ENCODE measurements around the gene DOCK11.

The DOCK11 gene

DNA sequence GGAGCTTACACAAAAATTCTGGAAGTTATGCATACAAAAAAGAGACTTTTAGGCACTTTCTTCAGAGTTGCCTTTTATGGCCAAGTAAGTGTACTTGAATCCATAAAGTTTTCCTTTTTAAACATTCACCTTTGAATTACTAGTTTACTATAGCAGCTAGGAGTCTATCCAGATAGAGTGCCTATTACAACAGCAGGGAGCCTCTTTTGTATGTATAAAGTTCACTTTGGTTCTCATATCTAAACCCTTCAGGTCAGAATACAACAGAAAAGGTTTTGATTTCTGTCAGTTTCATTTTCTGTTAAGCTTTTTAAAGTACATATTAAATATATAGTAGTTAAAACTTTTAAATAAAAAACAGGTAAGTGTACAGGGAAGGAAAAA is 180.3 kb downstream of the DOCK11 start:
- H3K4me1 ChIP-seq (ENCODE audit: control extremely low read depth in 1 of 4, control insufficient read depth in 4 of 4, insufficient read depth in 4 of 4, low read length in 3 of 4): no peaks in the 10 kb centered on the region
- H3K36me3 ChIP-seq (ENCODE audit: control insufficient read depth in 4 of 4, insufficient read depth in 4 of 4, low read length in 3 of 4): peaks cover 0 to 45% (median 8%) of the 10 kb centered on the region in 4 experiments
- no peaks in the 10 kb centered on the region for H3K9me3 ChIP-seq (ENCODE audit: control extremely low read depth in 1 of 5, control insufficient read depth in 4 of 5, insufficient read depth in 2 of 5, low read depth in 1 of 5, low read length in 4 of 5)
- ChIA-PET CTCF (interaction anchor here (1.5 kb wide), 1 partner anchor 69 kb away, joined by 3 read pairs; no protein-coding TSS in a partner anchor), POLR2A (no interaction called here)
- DNase-seq: no peak
- no peak overlapping the region for H3K4me3 ChIP-seq (ENCODE audit: control insufficient read depth in 1 of 7, extremely low read depth in 1 of 7, insufficient read depth in 4 of 7, low read depth in 2 of 7, low read length in 6 of 7)
- H3K27ac ChIP-seq (ENCODE audit: insufficient read depth in 1 of 2, low read depth in 1 of 2, low read length in 2 of 2, poor library complexity in 1 of 2, severe bottlenecking in 2 of 2): no peak overlapping the region
- H3K27me3 ChIP-seq (replicated peaks in 2 of 5; ENCODE audit: control insufficient read depth in 4 of 5, insufficient read depth in 5 of 5, low read length in 4 of 5): no peaks in the 10 kb centered on the region

- Histone ChIP-seq H3K36me3 (ENCODE audit: control insufficient read depth in 4 of 4, insufficient read depth in 4 of 4, low read length in 3 of 4) (peaks cover 3 to 49% (median 11%) of the 10 kb centered on the region in 4 experiments), H3K9me3 (ENCODE audit: control extremely low read depth in 1 of 5, control insufficient read depth in 4 of 5, insufficient read depth in 2 of 5, low read depth in 1 of 5, low read length in 4 of 5) (no peaks in the 10 kb centered on the region), H3K4me3 (ENCODE audit: control insufficient read depth in 1 of 7, extremely low read depth in 1 of 7, insufficient read depth in 4 of 7, low read depth in 2 of 7, low read length in 6 of 7) (no peak overlapping the region), H3K4me1 (ENCODE audit: control extremely low read depth in 1 of 4, control insufficient read depth in 4 of 4, insufficient read depth in 4 of 4, low read length in 3 of 4) (no peaks in the 10 kb centered on the region), H3K27me3 (replicated peaks in 2 of 5; ENCODE audit: control insufficient read depth in 4 of 5, insufficient read depth in 5 of 5, low read length in 4 of 5) (no peaks in the 10 kb centered on the region), H3K27ac (ENCODE audit: insufficient read depth in 1 of 2, low read depth in 1 of 2, low read length in 2 of 2, poor library complexity in 1 of 2, severe bottlenecking in 2 of 2) (no peak overlapping the region)
- CTCF ChIA-PET: interaction anchor here (1.5 kb wide), 1 partner anchor 71 kb away, joined by 3 read pairs; no protein-coding TSS in a partner anchor
- DNase-seq: no peak
- WGBS (ENCODE audit: insufficient coverage): 90% methylated on average over 2 of the region's 2 CpGs
- POLR2A ChIA-PET: no interaction called here
Measured at GRCh38 chrX:118677318-118677717, 181.7 kb downstream of the DOCK11 start.

- no peak overlapping the region for H3K4me3 ChIP-seq (ENCODE audit: control insufficient read depth in 1 of 7, extremely low read depth in 1 of 7, insufficient read depth in 4 of 7, low read depth in 2 of 7, low read length in 6 of 7)
- peaks cover 3 to 42% (median 14%) of the 10 kb centered on the region in 4 experiments for H3K36me3 ChIP-seq (ENCODE audit: control insufficient read depth in 4 of 4, insufficient read depth in 4 of 4, low read length in 3 of 4)
- no CpG with 5 or more reads among the region's 1 CpG for WGBS (ENCODE audit: insufficient coverage)
- no peak overlapping the region for H3K27ac ChIP-seq (ENCODE audit: insufficient read depth in 1 of 2, low read depth in 1 of 2, low read length in 2 of 2, poor library complexity in 1 of 2, severe bottlenecking in 2 of 2)
- no peaks in the 10 kb centered on the region for H3K9me3 ChIP-seq (ENCODE audit: control extremely low read depth in 1 of 5, control insufficient read depth in 4 of 5, insufficient read depth in 2 of 5, low read depth in 1 of 5, low read length in 4 of 5)
- CTCF ChIA-PET: no interaction called here
- H3K4me1 ChIP-seq (ENCODE audit: control extremely low read depth in 1 of 4, control insufficient read depth in 4 of 4, insufficient read depth in 4 of 4, low read length in 3 of 4): no peaks in the 10 kb centered on the region
- DNase-seq: peak in 1 of 3 donors; percentile 13
- POLR2A ChIA-PET: no interaction called here
- no peaks in the 10 kb centered on the region for H3K27me3 ChIP-seq (replicated peaks in 2 of 5; ENCODE audit: control insufficient read depth in 4 of 5, insufficient read depth in 5 of 5, low read length in 4 of 5)
Measured at GRCh38 chrX:118679290-118679689, 183.7 kb downstream of the DOCK11 start.

GRCh38 chrX:118682258-118683014 is 186.8 kb downstream of the DOCK11 start:
- CTCF ChIA-PET: no interaction called here
- H3K4me1 ChIP-seq (ENCODE audit: control extremely low read depth in 1 of 4, control insufficient read depth in 4 of 4, insufficient read depth in 4 of 4, low read length in 3 of 4): no peaks in the 10 kb centered on the region
- no peaks in the 10 kb centered on the region for H3K9me3 ChIP-seq (ENCODE audit: control extremely low read depth in 1 of 5, control insufficient read depth in 4 of 5, insufficient read depth in 2 of 5, low read depth in 1 of 5, low read length in 4 of 5)
- WGBS (ENCODE audit: insufficient coverage): no CpG with 5 or more reads among the region's 2 CpGs
- DNase-seq: no peak
- no peaks in the 10 kb centered on the region for H3K27me3 ChIP-seq (replicated peaks in 2 of 5; ENCODE audit: control insufficient read depth in 4 of 5, insufficient read depth in 5 of 5, low read length in 4 of 5)
- H3K36me3 ChIP-seq (ENCODE audit: control insufficient read depth in 4 of 4, insufficient read depth in 4 of 4, low read length in 3 of 4): peaks cover 4 to 49% (median 12%) of the 10 kb centered on the region in 4 experiments
- POLR2A ChIA-PET: no interaction called here
- H3K4me3 ChIP-seq (ENCODE audit: control insufficient read depth in 1 of 7, extremely low read depth in 1 of 7, insufficient read depth in 4 of 7, low read depth in 2 of 7, low read length in 6 of 7): no peak overlapping the region
- H3K27ac ChIP-seq (ENCODE audit: insufficient read depth in 1 of 2, low read depth in 1 of 2, low read length in 2 of 2, poor library complexity in 1 of 2, severe bottlenecking in 2 of 2): no peak overlapping the region

DNA sequence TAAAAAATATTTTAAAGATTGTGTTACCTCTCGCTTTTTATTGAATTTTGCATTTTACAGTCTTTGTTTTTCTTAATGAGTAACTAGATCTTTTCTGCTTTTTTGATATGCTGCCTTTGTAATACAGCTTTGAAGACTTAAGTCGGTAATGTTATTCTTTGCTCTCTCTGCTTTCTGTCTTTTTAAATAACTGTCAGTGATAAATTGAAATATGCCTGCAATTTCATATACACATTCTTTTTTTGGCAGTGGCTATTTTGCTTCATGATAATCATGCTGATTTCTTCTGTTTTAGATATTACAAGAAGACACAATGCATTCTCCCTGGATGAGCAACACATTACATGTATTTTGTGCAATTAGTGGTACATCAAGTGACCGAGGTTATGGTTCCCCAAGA is 189.8 kb downstream of the DOCK11 start:
- Histone ChIP-seq H3K27me3 (replicated peaks in 2 of 5; ENCODE audit: control insufficient read depth in 4 of 5, insufficient read depth in 5 of 5, low read length in 4 of 5) (no peaks in the 10 kb centered on the region), H3K27ac (ENCODE audit: insufficient read depth in 1 of 2, low read depth in 1 of 2, low read length in 2 of 2, poor library complexity in 1 of 2, severe bottlenecking in 2 of 2) (no peak overlapping the region), H3K9me3 (ENCODE audit: control extremely low read depth in 1 of 5, control insufficient read depth in 4 of 5, insufficient read depth in 2 of 5, low read depth in 1 of 5, low read length in 4 of 5) (no peaks in the 10 kb centered on the region), H3K4me3 (ENCODE audit: control insufficient read depth in 1 of 7, extremely low read depth in 1 of 7, insufficient read depth in 4 of 7, low read depth in 2 of 7, low read length in 6 of 7) (no peak overlapping the region), H3K4me1 (ENCODE audit: control extremely low read depth in 1 of 4, control insufficient read depth in 4 of 4, insufficient read depth in 4 of 4, low read length in 3 of 4) (no peaks in the 10 kb centered on the region), H3K36me3 (ENCODE audit: control insufficient read depth in 4 of 4, insufficient read depth in 4 of 4, low read length in 3 of 4) (peaks cover 0 to 40% (median 12%) of the 10 kb centered on the region in 4 experiments)
- no peak for DNase-seq
- 100% methylated on average over 1 of the region's 3 CpGs for WGBS (ENCODE audit: insufficient coverage)
- CTCF ChIA-PET: interaction anchor here (0.8 kb wide), 1 partner anchor 59 kb away, joined by 3 read pairs; no protein-coding TSS in a partner anchor
- POLR2A ChIA-PET: no interaction called here

DNA sequence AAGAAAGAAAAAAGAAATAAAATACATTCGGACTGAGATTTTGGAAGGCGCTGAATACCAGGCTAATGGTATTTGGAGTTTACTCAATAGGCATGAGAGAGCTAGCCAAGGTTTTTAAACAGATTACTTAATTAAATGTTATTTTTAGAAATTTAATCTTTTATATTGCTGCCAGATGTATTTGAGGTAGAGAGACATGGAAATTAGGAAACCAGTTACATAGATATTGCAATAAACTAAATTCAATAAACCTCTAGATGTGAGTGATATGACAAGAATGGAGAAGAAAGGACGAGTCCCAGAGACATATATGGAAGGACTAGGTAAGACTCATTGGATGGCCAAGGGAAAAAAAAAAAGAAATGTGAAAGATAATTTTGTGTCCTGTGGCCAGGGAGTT is 193.3 kb downstream of the DOCK11 start:
- Histone ChIP-seq H3K27ac (ENCODE audit: insufficient read depth in 1 of 2, low read depth in 1 of 2, low read length in 2 of 2, poor library complexity in 1 of 2, severe bottlenecking in 2 of 2) (no peak overlapping the region), H3K36me3 (ENCODE audit: control insufficient read depth in 4 of 4, insufficient read depth in 4 of 4, low read length in 3 of 4) (peaks cover 3 to 16% (median 4%) of the 10 kb centered on the region in 4 experiments), H3K4me1 (ENCODE audit: control extremely low read depth in 1 of 4, control insufficient read depth in 4 of 4, insufficient read depth in 4 of 4, low read length in 3 of 4) (no peaks in the 10 kb centered on the region), H3K27me3 (replicated peaks in 2 of 5; ENCODE audit: control insufficient read depth in 4 of 5, insufficient read depth in 5 of 5, low read length in 4 of 5) (no peaks in the 10 kb centered on the region), H3K9me3 (ENCODE audit: control extremely low read depth in 1 of 5, control insufficient read depth in 4 of 5, insufficient read depth in 2 of 5, low read depth in 1 of 5, low read length in 4 of 5) (no peaks in the 10 kb centered on the region), H3K4me3 (ENCODE audit: control insufficient read depth in 1 of 7, extremely low read depth in 1 of 7, insufficient read depth in 4 of 7, low read depth in 2 of 7, low read length in 6 of 7) (no peak overlapping the region)
- POLR2A ChIA-PET: interaction anchor here (0.6 kb wide), 1 partner anchor 390 kb away, joined by 3 read pairs; no protein-coding TSS in a partner anchor
- CTCF ChIA-PET: interaction anchor here (0.9 kb wide), 1 partner anchor 14 kb away, joined by 3 read pairs; no protein-coding TSS in a partner anchor
- WGBS (ENCODE audit: insufficient coverage): no CpG with 5 or more reads among the region's 3 CpGs
- no peak for DNase-seq

GRCh38 chrX:118693843-118694242 is 198.2 kb downstream of the DOCK11 start:
- CTCF ChIA-PET: no interaction called here
- no peak overlapping the region for H3K4me3 ChIP-seq (ENCODE audit: control insufficient read depth in 1 of 7, extremely low read depth in 1 of 7, insufficient read depth in 4 of 7, low read depth in 2 of 7, low read length in 6 of 7)
- H3K36me3 ChIP-seq (ENCODE audit: control insufficient read depth in 4 of 4, insufficient read depth in 4 of 4, low read length in 3 of 4): peaks cover 0 to 4% (median 2%) of the 10 kb centered on the region in 4 experiments
- peaks cover 0 to 2% (median 0%) of the 10 kb centered on the region in 4 experiments for H3K4me1 ChIP-seq (ENCODE audit: control extremely low read depth in 1 of 4, control insufficient read depth in 4 of 4, insufficient read depth in 4 of 4, low read length in 3 of 4)
- DNase-seq: no peak
- no peak overlapping the region for H3K27ac ChIP-seq (ENCODE audit: insufficient read depth in 1 of 2, low read depth in 1 of 2, low read length in 2 of 2, poor library complexity in 1 of 2, severe bottlenecking in 2 of 2)
- H3K27me3 ChIP-seq (replicated peaks in 2 of 5; ENCODE audit: control insufficient read depth in 4 of 5, insufficient read depth in 5 of 5, low read length in 4 of 5): no peaks in the 10 kb centered on the region
- POLR2A ChIA-PET: no interaction called here
- no CpG with 5 or more reads among the region's 2 CpGs for WGBS (ENCODE audit: insufficient coverage)
- H3K9me3 ChIP-seq (ENCODE audit: control extremely low read depth in 1 of 5, control insufficient read depth in 4 of 5, insufficient read depth in 2 of 5, low read depth in 1 of 5, low read length in 4 of 5): no peaks in the 10 kb centered on the region

Measured in common myeloid progenitor, CD34-positive (primary cell).